Measurements from ENCODE around the gene ZDHHC14.

DNA sequence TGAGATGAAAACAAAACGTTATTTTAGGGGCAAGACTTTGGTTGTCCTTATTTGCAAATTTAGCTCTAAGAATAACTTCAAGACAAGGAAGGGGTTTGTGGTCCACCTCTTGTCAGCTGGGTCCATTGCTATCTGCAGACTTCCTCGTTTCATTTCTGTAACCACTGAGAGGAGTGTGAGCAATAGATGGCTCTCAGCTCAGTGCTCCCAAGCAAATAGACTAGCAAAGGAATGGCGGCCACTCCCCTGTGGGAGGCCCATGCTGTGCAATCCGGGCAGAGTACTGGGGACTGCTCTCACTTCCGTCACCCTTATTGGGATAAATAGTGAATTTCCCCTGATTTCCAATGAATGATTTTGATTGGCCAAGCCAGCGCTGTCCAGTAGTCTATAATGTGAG, 176.6 kb downstream of the ZDHHC14 start:
- no peak for TF ChIP-seq ZFP3 (CRISPR knock-in tag; IDR thresholded peaks at IDR 0.05)
- no peak for TF ChIP-seq ZNF565 (CRISPR knock-in tag; conservative IDR thresholded peaks at IDR 0.05; ENCODE audit: low read depth)

All from SK-N-SH treated with all-trans-retinoic acid at 6 μM for 48 hours (cell line).